Measurements from ENCODE around the gene SHROOM3. TPM values are rescaled to one million over a fixed set of nuclear protein-coding genes. Genes with fewer than 3 reads are reported as not detected.

The SHROOM3 gene
- total RNA-seq, 1 experiment from 2014 or later, result 27.6 TPM

GRCh38 chr4:76698141-76698540 lies 263.1 kb downstream of the SHROOM3 start:
- Mint-ChIP-seq H3K4me3 (no peak overlapping the region; a peak in 1 of 5 replicates), H3K36me3 (ENCODE audit: insufficient read depth in 1 of 3, low read depth in 3 of 3) (no peaks in the 10 kb centered on the region), H3K27me3 (ENCODE audit: low read depth) (no peaks in the 10 kb centered on the region), H3K9me3 (no peaks in the 10 kb centered on the region), H3K27ac (no peak overlapping the region), H3K4me1 (peaks cover 67 to 80% of the 10 kb centered on the region in 2 experiments)
- Histone ChIP-seq H4K8ac (replicated peaks; ENCODE audit: insufficient read length, low read depth, low read length) (no peak overlapping the region), H3K18ac (ENCODE audit: insufficient read length, low read depth, low read length) (no peak overlapping the region), H3K27ac (ENCODE audit: insufficient read length, low read depth, low read length) (no peak overlapping the region), H2AK5ac (ENCODE audit: insufficient read length, low read length) (no peak overlapping the region), H4K5ac (ENCODE audit: insufficient read length, low read depth, low read length) (no peak overlapping the region), H3K27me3 (ENCODE audit: insufficient read depth, low read length) (no peaks in the 10 kb centered on the region; the same call in 1 of the 2 replicates), H3K79me1 (ENCODE audit: insufficient read depth, low read depth, low read length, poor library complexity, severe bottlenecking) (peaks cover 15% of the 10 kb centered on the region), H2BK12ac (ENCODE audit: insufficient read length, low read depth, low read length) (no peak overlapping the region), H4K20me1 (ENCODE audit: control insufficient read depth, insufficient read depth, insufficient read length) (no peaks in the 10 kb centered on the region), H3K79me2 (ENCODE audit: insufficient read depth, low read length) (peaks cover 18% of the 10 kb centered on the region; the same call in 1 of the 2 replicates), H3K4me2 (ENCODE audit: insufficient read depth, insufficient read length, low read length) (peak overlapping the region; percentile 16), H4K91ac (ENCODE audit: insufficient read length, low read depth, low read length) (no peak overlapping the region), H2BK15ac (ENCODE audit: low read depth, low read length) (no peak overlapping the region), H3K56ac (ENCODE audit: insufficient read length, low read depth, low read length) (no peak overlapping the region), H2BK120ac (ENCODE audit: low read depth, low read length, poor library complexity, severe bottlenecking) (no peak overlapping the region), H3K4ac (ENCODE audit: low read depth, low read length) (no peak overlapping the region), H2BK5ac (ENCODE audit: insufficient read length, low read length) (no peak overlapping the region), H3K9me3 (ENCODE audit: control insufficient read depth, low read depth, low read length) (no peaks in the 10 kb centered on the region), H3K23me2 (ENCODE audit: insufficient read length, low read depth, low read length, poor library complexity, severe bottlenecking) (no peaks in the 10 kb centered on the region), H3K14ac (ENCODE audit: insufficient read depth, low read length) (no peak overlapping the region), H3T11ph (ENCODE audit: low read length) (no peak overlapping the region), H3K4me1 (ENCODE audit: insufficient read depth, low read length) (peaks cover 30% of the 10 kb centered on the region), H3K23ac (ENCODE audit: insufficient read length, low read depth, low read length) (no peak overlapping the region), H2BK20ac (ENCODE audit: low read depth, low read length, poor library complexity, severe bottlenecking) (no peak overlapping the region), H2AFZ (ENCODE audit: low read length) (no peak overlapping the region), H3K9ac (ENCODE audit: extremely low read depth, insufficient read length, low read length) (no peak overlapping the region)
- no CpG with 5 or more reads among the region's 1 CpG for WGBS (ENCODE audit: extremely low coverage, insufficient read length, low lambda C conversion rate)
- TF ChIP-seq CTCF (conservative IDR thresholded peaks at IDR 0.05), result no peak
- DNase-seq, result no peak
